GM12878 (cell line): ENCODE measurements around the gene MYLK4. TPM values are rescaled to one million over a fixed set of nuclear protein-coding genes. Genes with fewer than 3 reads are reported as not detected.

Source experiments
- ATAC-seq: fragments of 200-7000 bp; cut with Tn5 transposase; 3 replicates; pipeline ENCODE4 v1.9.1; 2020; ENCODE audit warnings: mild to moderate bottlenecking, moderate library complexity
- BruUV-seq: library from RNA; stranded (reverse); fragments of 400-500 nt; replicated peaks from 2 replicates; lab custom pipeline; 2021; lab: Mats Ljungman, UMichigan
- CTCF ChIA-PET: fragments of 300-600 bp; sonication (Branson Sonifier 250); formaldehyde crosslinking; extraction: SDS; loops from one replicate; lab custom pipeline; 2021; ENCODE audit warnings: inconsistent platforms; lab: Yijun Ruan, JAX
- POLR2A ChIA-PET: fragments of 350-600 bp; formaldehyde crosslinking; extraction: SDS; loops from one replicate; lab custom pipeline; 2021; ENCODE audit warnings: inconsistent platforms; lab: Charles Lee
- RAD21 ChIA-PET: fragments of 300-600 bp; sonication (Branson Sonifier 250); formaldehyde crosslinking; loops from one replicate; lab custom pipeline; 2023; ENCODE audit warnings: antibody characterized with exemption; ENCODE audit not compliant: unreplicated experiment; lab: Charles Lee
- SMC1A ChIA-PET: fragments of 300-600 bp; sonication (Branson Sonifier 250); formaldehyde crosslinking; loops from one replicate; lab custom pipeline; 2023; ENCODE audit not compliant: unreplicated experiment, uncharacterized antibody; lab: Charles Lee
- DNase-seq: peaks from one replicate; pipeline ENCODE4 v3.0.0-alpha.2; 2011; ENCODE audit warnings: low read depth, low spot score
- FAIRE-seq: peaks from 3 replicates; lab custom pipeline; 2011; peaks lifted over from hg19 to GRCh38; lab: Jason Lieb, UNC
- H2AFZ ChIP-seq: 2 replicates; pipeline ENCODE4 v1.6.0; 2011; ENCODE audit warnings: low read depth, low read length, control low read depth; ENCODE audit not compliant: control insufficient read depth
- H3K27ac ChIP-seq: 2 replicates; pipeline ENCODE4 v1.5.1; 2011; ENCODE audit warnings: control low read depth; ENCODE audit not compliant: control insufficient read depth, insufficient read depth
- H3K27me3 ChIP-seq, 2 experiments: replicated peaks in 1 of 2; 2 replicates each; pipeline versions ENCODE4 v1.6.0 to v1.6.1; 2011; ENCODE audit warnings: low read length in 1 of 2; ENCODE audit not compliant: control insufficient read depth in 2 of 2, insufficient read depth in 2 of 2
- H3K36me3 ChIP-seq, 2 experiments: 2 replicates each; pipeline ENCODE4 v1.5.1; 2011; ENCODE audit warnings: low read length in 1 of 2; ENCODE audit not compliant: control insufficient read depth in 2 of 2, insufficient read depth in 2 of 2
- H3K4me1 ChIP-seq: 2 replicates; pipeline ENCODE4 v1.6.1; 2011; ENCODE audit warnings: mild to moderate bottlenecking, low read length, moderate library complexity, mixed read lengths; ENCODE audit not compliant: control insufficient read depth, insufficient read depth
- H3K4me2 ChIP-seq: 2 replicates; pipeline ENCODE4 v1.6.0; 2011; ENCODE audit warnings: control low read depth; ENCODE audit not compliant: control insufficient read depth, insufficient read depth
- H3K4me3 ChIP-seq: fragments of 200-600 bp; sonication (generic); 2 replicates; pipeline ENCODE4 v1.5.1; 2016
- H3K79me2 ChIP-seq: 2 replicates; pipeline ENCODE4 v1.6.0; 2011; ENCODE audit warnings: low read length; ENCODE audit not compliant: control insufficient read depth, insufficient read depth
- H3K9ac ChIP-seq: 2 replicates; pipeline ENCODE4 v1.8.0; 2011; ENCODE audit warnings: low read length, control low read depth, mixed read lengths; ENCODE audit not compliant: control insufficient read depth, insufficient read depth
- H3K9me3 ChIP-seq: replicated peaks from 3 replicates; pipeline ENCODE4 v1.5.1; 2011; ENCODE audit warnings: mild to moderate bottlenecking, low read length; ENCODE audit not compliant: control insufficient read depth, insufficient read depth
- H4K20me1 ChIP-seq: 2 replicates; pipeline ENCODE4 v1.6.0; 2011; ENCODE audit not compliant: control insufficient read depth, insufficient read depth
- ATF7 ChIP-seq: fragments of 450-650 bp; IDR thresholded peaks from 2 replicates; pipeline ENCODE4 v1.6.1; 2016; ENCODE audit warnings: low read depth, mild to moderate bottlenecking
- BRCA1 ChIP-seq: IDR thresholded peaks from 2 replicates; pipeline ENCODE4 v1.6.1; 2011; ENCODE audit warnings: low read depth, low read length, improper control_type of control experiment
- CBFB ChIP-seq: IDR thresholded peaks from 2 replicates; pipeline ENCODE4 v1.6.1; 2016; ENCODE audit warnings: antibody characterized with exemption, low read depth
- CBX3 ChIP-seq: fragments of 200-600 bp; sonication (generic); IDR thresholded peaks from 2 replicates; pipeline ENCODE4 v1.6.1; 2016; ENCODE audit warnings: low read depth, borderline replicate concordance
- CREM ChIP-seq: IDR thresholded peaks from 2 replicates; pipeline ENCODE4 v1.6.1; 2014; ENCODE audit warnings: antibody characterized with exemption, low read depth
- ETV6 ChIP-seq, 2 experiments: fragments of 450-650 bp in 1 of 2; IDR thresholded peaks in 1 of 2; conservative IDR thresholded peaks in 1 of 2; 2 replicates each; pipeline ENCODE4 v1.6.1; 2014; ENCODE audit warnings: antibody characterized with exemption in 1 of 2, borderline replicate concordance in 1 of 2, low read depth in 1 of 2, mild to moderate bottlenecking in 1 of 2, moderate library complexity in 1 of 2
- FOS ChIP-seq: IDR thresholded peaks from 3 replicates; pipeline ENCODE4 v1.6.1; 2011; ENCODE audit warnings: borderline replicate concordance; ENCODE audit not compliant: insufficient read length; ENCODE audit errors: extremely low read depth
- KLF5 ChIP-seq: fragments of 450-650 bp; IDR thresholded peaks from 2 replicates; pipeline ENCODE4 v1.6.1; 2014; ENCODE audit warnings: mild to moderate bottlenecking; ENCODE audit not compliant: partially characterized antibody
- POLR2AphosphoS2 ChIP-seq: IDR thresholded peaks from 2 replicates; pipeline ENCODE4 v1.6.1; 2011; ENCODE audit warnings: low read depth, mild to moderate bottlenecking, low read length, improper control_type of control experiment, moderate library complexity
- SP1 ChIP-seq: IDR thresholded peaks from one replicate; pipeline ENCODE4 v1.6.1; 2011; ENCODE audit warnings: low read depth, low read length
- ZNF384 ChIP-seq: IDR thresholded peaks from 2 replicates; pipeline ENCODE4 v1.6.1; 2012; ENCODE audit warnings: low read depth, mild to moderate bottlenecking, low read length, improper control_type of control experiment, borderline replicate concordance
- ZSCAN29 ChIP-seq: fragments of 450-650 bp; IDR thresholded peaks from 2 replicates; pipeline ENCODE4 v1.6.1; 2017; ENCODE audit warnings: mild to moderate bottlenecking, moderate library complexity
- WGBS: methylation state at CpG from one replicate; pipeline ENCODE4 v1.1.6; 2016; ENCODE audit warnings: low lambda C conversion rate; ENCODE audit not compliant: insufficient replicate concordance, insufficient coverage; ENCODE audit errors: missing lambda C conversion rate; 5-methylcytosine and 5-hydroxymethylcytosine counted together
- in situ Hi-C: fragments of 300-500 bp; cut with MboI; formaldehyde crosslinking; loops from 9 replicates; pipeline ENCODE4 v1.14.3; 2018; ENCODE audit warnings: mixed read lengths
- intact Hi-C: fragments of 100-400 bp; cut with micrococcal nuclease; formaldehyde crosslinking; loops from one replicate; pipeline ENCODE4 v1.14.2; 2022; ENCODE audit not compliant: unreplicated experiment
- polyA plus RNA-seq, 11 experiments: library from polyadenylated mRNA; depleted of rRNA in 4 of 11; unstranded in 6 of 11; stranded (reverse) in 5 of 11; fragments of >200 nt; fragmentation: Nextera tagmentation in 4 of 11; fragmentation: Illumina TruSeq in 1 of 11; extraction: Ambion mirVana in 4 of 11; extraction: Trizol in 1 of 11; gene quantifications; 1 replicate in 1 of 11; 2 replicates in 10 of 11; pipeline versions ENCODE4 v1.2.1 to v1.2.3, GENCODE V29; 2011 to 2016; ENCODE audit warnings: inconsistent platforms in 2 of 11, missing spikeins in 2 of 11, low read depth in 1 of 11
- total RNA-seq, 4 experiments: library from RNA; depleted of rRNA in 3 of 4; stranded (reverse); fragments of >200 nt in 3 of 4; fragmentation: Illumina TruSeq in 1 of 4; extraction: Trizol in 1 of 4; gene quantifications; 2 replicates each; pipeline versions ENCODE4 v1.2.1 to v1.2.3, GENCODE V29; 2013 to 2021
- TF ChIP-seq, protein P1 (sequence below): IDR thresholded peaks from 2 replicates; pipeline ENCODE4 v1.6.1; 2011; ENCODE audit warnings: borderline replicate concordance, low read depth, mild to moderate bottlenecking, moderate library complexity, low read length; ENCODE audit not compliant: insufficient read depth, poor library complexity, severe bottlenecking
- TF ChIP-seq, protein P2 (sequence below): fragments of 450-650 bp; IDR thresholded peaks from 2 replicates; pipeline ENCODE4 v1.6.1; 2016; ENCODE audit warnings: mild to moderate bottlenecking

The MYLK4 gene
- total and polyA plus RNA-seq, 10 of the 15 experiments (the other 5 are each of a cell fraction or from before 2014, with no cell fraction given): under 0.01 to 0.09 (median 0.05) TPM; not detected in 1

DNA sequence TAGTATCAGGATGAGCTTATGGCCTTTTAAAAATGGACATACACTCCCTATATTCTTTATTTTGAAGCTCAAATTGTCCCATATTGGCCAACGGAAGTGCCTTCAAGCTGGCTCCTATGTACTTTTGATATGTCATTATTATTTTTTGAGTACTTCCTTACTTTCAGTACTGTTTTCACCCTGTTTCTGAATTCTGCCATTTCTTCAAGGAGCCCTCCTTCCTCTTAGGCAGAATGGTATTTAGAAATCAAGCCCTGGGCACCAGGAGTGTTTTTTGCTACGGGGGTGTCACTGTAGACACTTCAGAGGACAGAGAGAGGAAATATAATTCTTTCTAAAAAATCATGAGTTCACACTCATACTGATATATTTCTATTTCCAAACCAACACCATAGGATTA, 5.5 kb upstream of the MYLK4 start:
- no TSS peak for BruUV-seq
- Histone ChIP-seq H4K20me1 (no peaks in the 10 kb centered on the region), H3K27ac (no peak overlapping the region), H3K36me3 (no peaks in the 10 kb centered on the region), H3K4me2 (no peak overlapping the region), H3K79me2 (no peaks in the 10 kb centered on the region), H3K9ac (no peak overlapping the region), H3K4me3 (no peak overlapping the region), H3K4me1 (no peaks in the 10 kb centered on the region), H2AFZ (no peak overlapping the region), H3K27me3 (peaks cover 0 to 8% of the 10 kb centered on the region in 2 experiments; a peak in 2 of 4 replicates), H3K9me3 (no peaks in the 10 kb centered on the region)
- WGBS: 34% methylated on average over 2 of the region's 2 CpGs
- FAIRE-seq: no peak
- CTCF ChIA-PET: interaction anchor here (0.6 to 3.2 kb wide), 5 partner anchors 10 to 603 kb away, joined by 3 to 18 read pairs (median 5); no protein-coding TSS in a partner anchor
- SMC1A ChIA-PET: interaction anchor here (0.9 to 4.0 kb wide), 5 partner anchors 12 to 160 kb away, joined by 3 to 20 read pairs (median 5); no protein-coding TSS in a partner anchor
- ATAC-seq: no peak
- intact Hi-C loops: no loop called here
- in situ Hi-C loops: loop anchor here (10.0 kb wide), 1 partner anchor 1161 kb away; no protein-coding TSS in a partner anchor
- DNase-seq: no peak
- RAD21 ChIA-PET: interaction anchor here (1.2 kb wide), 1 partner anchor 122 kb away, joined by 3 read pairs; no protein-coding TSS in a partner anchor
- POLR2A ChIA-PET: no interaction called here
- TF ChIP-seq CBFB (no peak), ZSCAN29 (no peak), ATF7 (no peak)

DNA sequence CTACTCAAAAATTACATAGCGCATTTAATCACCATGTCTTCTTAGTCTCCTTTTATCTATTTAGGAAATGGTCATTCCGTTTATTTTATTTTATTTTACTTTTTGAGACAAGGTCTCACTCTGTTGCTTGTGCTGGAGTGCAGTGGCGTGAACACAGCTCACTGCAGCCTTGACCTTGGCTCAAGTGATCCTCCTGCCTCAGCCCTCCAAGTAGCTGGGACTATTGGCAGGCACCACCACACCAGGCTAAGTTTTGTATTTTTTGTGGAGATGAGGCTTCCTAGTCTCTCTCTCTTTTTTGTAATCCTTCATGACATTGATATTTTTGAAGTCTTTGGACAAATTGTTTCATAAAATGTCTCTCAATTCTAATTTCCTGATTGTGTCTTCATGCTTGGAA, 4.7 kb upstream of the MYLK4 start:
- H3K36me3 ChIP-seq: no peaks in the 10 kb centered on the region
- TF ChIP-seq, protein P1, sequence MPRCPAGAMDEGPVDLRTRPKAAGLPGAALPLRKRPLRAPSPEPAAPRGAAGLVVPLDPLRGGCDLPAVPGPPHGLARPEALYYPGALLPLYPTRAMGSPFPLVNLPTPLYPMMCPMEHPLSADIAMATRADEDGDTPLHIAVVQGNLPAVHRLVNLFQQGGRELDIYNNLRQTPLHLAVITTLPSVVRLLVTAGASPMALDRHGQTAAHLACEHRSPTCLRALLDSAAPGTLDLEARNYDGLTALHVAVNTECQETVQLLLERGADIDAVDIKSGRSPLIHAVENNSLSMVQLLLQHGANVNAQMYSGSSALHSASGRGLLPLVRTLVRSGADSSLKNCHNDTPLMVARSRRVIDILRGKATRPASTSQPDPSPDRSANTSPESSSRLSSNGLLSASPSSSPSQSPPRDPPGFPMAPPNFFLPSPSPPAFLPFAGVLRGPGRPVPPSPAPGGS: no peak
- no peak for TF ChIP-seq FOS
- no peak for TF ChIP-seq ZNF384
- TF ChIP-seq CREM: no peak
- TF ChIP-seq KLF5: no peak
- TF ChIP-seq BRCA1: no peak
- TF ChIP-seq POLR2AphosphoS2: no peak
- no peak for TF ChIP-seq CBX3
- TF ChIP-seq, protein P2, sequence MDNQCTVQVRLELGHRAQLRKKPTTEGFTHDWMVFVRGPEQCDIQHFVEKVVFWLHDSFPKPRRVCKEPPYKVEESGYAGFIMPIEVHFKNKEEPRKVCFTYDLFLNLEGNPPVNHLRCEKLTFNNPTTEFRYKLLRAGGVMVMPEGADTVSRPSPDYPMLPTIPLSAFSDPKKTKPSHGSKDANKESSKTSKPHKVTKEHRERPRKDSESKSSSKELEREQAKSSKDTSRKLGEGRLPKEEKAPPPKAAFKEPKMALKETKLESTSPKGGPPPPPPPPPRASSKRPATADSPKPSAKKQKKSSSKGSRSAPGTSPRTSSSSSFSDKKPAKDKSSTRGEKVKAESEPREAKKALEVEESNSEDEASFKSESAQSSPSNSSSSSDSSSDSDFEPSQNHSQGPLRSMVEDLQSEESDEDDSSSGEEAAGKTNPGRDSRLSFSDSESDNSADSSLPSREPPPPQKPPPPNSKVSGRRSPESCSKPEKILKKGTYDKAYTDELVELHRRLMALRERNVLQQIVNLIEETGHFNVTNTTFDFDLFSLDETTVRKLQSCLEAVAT: no peak
- TF ChIP-seq ETV6 (conservative IDR thresholded peaks at IDR 0.05 in 1 of 2, IDR thresholded peaks at IDR 0.05 in 1 of 2; ENCODE audit: borderline replicate concordance in 1 of 2, low read depth in 1 of 2): no peak
- no peak for TF ChIP-seq SP1

More for the DNA sequence above, 4.7 kb upstream of the MYLK4 start:
- no peak overlapping the region for H2AFZ ChIP-seq
- no peak overlapping the region for H3K27ac ChIP-seq
- no peak overlapping the region for H3K4me3 ChIP-seq
- ChIA-PET SMC1A (interaction anchor here (1.6 to 4.0 kb wide), 3 partner anchors 17 to 22 kb away, joined by 3 to 20 read pairs (median 5); no protein-coding TSS in a partner anchor), POLR2A (no interaction called here), RAD21 (interaction anchor here (0.6 kb wide), 1 partner anchor 312 kb away, joined by 4 read pairs; no protein-coding TSS in a partner anchor), CTCF (interaction anchor here (0.6 to 1.5 kb wide), 3 partner anchors 9 to 42 kb away, joined by 3 to 5 read pairs (median 3); no protein-coding TSS in a partner anchor)
- ATAC-seq (no peak), DNase-seq (no peak), FAIRE-seq (no peak)
- intact Hi-C loops: no loop called here
- in situ Hi-C loops: loop anchor here (10.0 kb wide), 1 partner anchor 1161 kb away; no protein-coding TSS in a partner anchor
- H3K27me3 ChIP-seq: peaks cover 2 to 4% of the 10 kb centered on the region in 2 experiments; a peak in 2 of 4 replicates
- 37% methylated on average over 3 of the region's 3 CpGs for WGBS
- BruUV-seq: no TSS peak
- no peak overlapping the region for H3K4me2 ChIP-seq
- H3K9ac ChIP-seq: no peak overlapping the region
- H3K79me2 ChIP-seq: no peaks in the 10 kb centered on the region
- no peaks in the 10 kb centered on the region for H3K4me1 ChIP-seq
- no peaks in the 10 kb centered on the region for H3K9me3 ChIP-seq
- H4K20me1 ChIP-seq: no peaks in the 10 kb centered on the region
